ENCODE results near the gene PCP2.

PCP2 gene

DNA sequence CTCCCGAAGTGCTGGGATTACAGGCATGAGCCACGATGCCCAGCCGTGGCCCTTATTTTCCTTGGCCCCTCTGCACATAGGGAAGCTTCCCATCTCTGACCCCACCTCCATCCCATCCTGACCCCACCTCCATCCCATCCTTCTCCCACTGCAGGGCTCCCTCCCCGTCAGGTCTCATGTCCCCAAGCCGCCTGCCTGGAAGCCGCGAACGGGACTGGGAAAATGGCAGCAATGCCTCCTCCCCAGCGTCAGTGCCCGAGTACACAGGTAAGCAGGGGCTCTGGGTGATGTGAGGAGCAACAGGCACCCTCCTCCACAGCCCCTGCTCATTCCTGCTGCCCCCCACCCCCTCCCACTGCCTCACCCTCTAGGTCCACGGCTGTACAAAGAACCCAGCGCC, 16.3 kb downstream of the PCP2 start:
- H3K4me2 ChIP-seq (ENCODE audit: low read length, poor library complexity, severe bottlenecking) = no peak overlapping the region
- no peak overlapping the region for H2BK5ac ChIP-seq (ENCODE audit: low read depth, low read length, poor library complexity, severe bottlenecking)
- no peak overlapping the region for H2AK5ac ChIP-seq (ENCODE audit: low read length, severe bottlenecking)
- H3K23ac ChIP-seq (ENCODE audit: low read length in 2 of 2) = no peak overlapping the region
- WGBS = 95% methylated on average over 12 of the region's 12 CpGs
- no peak overlapping the region for H3K18ac ChIP-seq (ENCODE audit: low read depth in 1 of 2, low read length in 2 of 2)
- H2BK12ac ChIP-seq (ENCODE audit: low read length in 2 of 2) = no peak overlapping the region
- H3K36me3 ChIP-seq (ENCODE audit: control insufficient read depth in 1 of 2, insufficient read depth in 2 of 2, low read depth in 1 of 2, low read length in 2 of 2) = peaks cover 22 to 60% of the 10 kb centered on the region in 2 experiments
- H3K4ac ChIP-seq (ENCODE audit: low read depth in 1 of 2, low read length in 2 of 2) = no peak overlapping the region
- no peak overlapping the region for H3K27ac ChIP-seq (ENCODE audit: low read length, poor library complexity, severe bottlenecking)
- no peak overlapping the region for H4K91ac ChIP-seq (ENCODE audit: low read length)
- H4K8ac ChIP-seq (ENCODE audit: low read length) = no peak overlapping the region
- H3K79me1 ChIP-seq (replicated peaks; ENCODE audit: low read length, poor library complexity, severe bottlenecking) = peaks cover 5% of the 10 kb centered on the region
- no peak for DNase-seq
- H3K4me3 ChIP-seq (ENCODE audit: insufficient read depth in 1 of 2, low read depth in 1 of 2, low read length in 2 of 2) = no peak overlapping the region
- no peak overlapping the region for H2BK15ac ChIP-seq (ENCODE audit: low read depth, poor library complexity, severe bottlenecking)
- H3K27me3 ChIP-seq (ENCODE audit: control insufficient read depth in 1 of 2, insufficient read depth in 1 of 2, low read length in 2 of 2) = no peaks in the 10 kb centered on the region
- no peak overlapping the region for H2BK120ac ChIP-seq (ENCODE audit: low read depth, low read length)
- H2AFZ ChIP-seq (ENCODE audit: low read depth, low read length) = no peak overlapping the region
- H3K14ac ChIP-seq (ENCODE audit: low read length in 2 of 2) = no peak overlapping the region
- H3K4me1 ChIP-seq (ENCODE audit: control insufficient read depth, insufficient read depth, low read depth, low read length) = no peaks in the 10 kb centered on the region
- no peak overlapping the region for H3K9ac ChIP-seq (ENCODE audit: low read length)
- no peaks in the 10 kb centered on the region for H3K9me3 ChIP-seq (ENCODE audit: control insufficient read depth, low read length)

DNA sequence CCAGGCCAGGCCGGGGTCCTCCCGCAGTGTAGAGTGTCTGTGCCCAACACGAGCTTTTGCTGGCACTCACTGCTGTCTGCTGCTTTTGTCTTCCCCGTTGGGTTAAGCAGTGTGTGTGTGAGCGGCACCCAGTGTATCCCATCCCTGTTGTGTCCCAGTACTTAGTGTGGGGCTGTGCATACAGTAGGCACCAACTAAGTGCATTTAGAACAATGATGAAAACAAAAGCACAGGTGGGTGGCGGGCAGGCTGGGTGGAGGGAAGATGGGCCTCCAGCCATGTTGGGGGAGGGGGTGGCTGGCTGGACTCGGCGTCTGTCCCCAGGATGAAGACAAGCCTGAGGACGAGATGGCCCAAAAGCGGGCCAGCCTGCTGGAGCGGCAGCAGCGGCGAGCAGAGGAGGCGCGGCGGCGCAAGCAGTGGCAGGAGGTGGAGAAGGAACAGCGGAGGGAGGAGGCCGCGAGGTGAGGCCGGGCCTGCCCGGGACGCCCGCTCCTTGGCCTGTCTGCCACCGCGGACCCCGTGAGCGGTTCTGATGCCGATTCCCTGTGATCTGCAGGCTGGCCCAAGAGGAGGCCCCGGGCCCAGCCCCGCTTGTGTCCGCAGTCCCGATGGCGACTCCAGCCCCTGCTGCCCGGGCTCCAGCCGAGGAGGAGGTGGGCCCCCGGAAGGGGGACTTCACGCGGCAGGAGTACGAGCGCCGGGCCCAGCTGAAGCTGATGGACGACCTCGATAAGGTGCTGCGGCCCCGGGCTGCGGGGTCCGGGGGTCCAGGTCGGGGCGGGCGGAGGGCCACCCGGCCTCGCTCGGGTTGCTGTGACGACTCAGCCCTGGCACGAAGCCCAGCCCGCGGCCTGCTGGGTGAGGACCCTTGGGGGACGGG, 18.4 kb downstream of the PCP2 start:
- Histone ChIP-seq H4K91ac (ENCODE audit: low read length) (no peak overlapping the region), H2AK5ac (ENCODE audit: low read length, severe bottlenecking) (no peak overlapping the region), H3K14ac (ENCODE audit: low read length in 2 of 2) (no peak overlapping the region), H3K4me3 (ENCODE audit: insufficient read depth in 1 of 2, low read depth in 1 of 2, low read length in 2 of 2) (no peak overlapping the region), H2AFZ (ENCODE audit: low read depth, low read length) (no peak overlapping the region), H3K4me1 (ENCODE audit: control insufficient read depth, insufficient read depth, low read depth, low read length) (no peaks in the 10 kb centered on the region), H2BK120ac (ENCODE audit: low read depth, low read length) (no peak overlapping the region), H2BK15ac (ENCODE audit: low read depth, poor library complexity, severe bottlenecking) (no peak overlapping the region), H3K4me2 (ENCODE audit: low read length, poor library complexity, severe bottlenecking) (no peak overlapping the region), H3K27ac (ENCODE audit: low read length, poor library complexity, severe bottlenecking) (no peak overlapping the region), H3K4ac (ENCODE audit: low read depth in 1 of 2, low read length in 2 of 2) (no peak overlapping the region), H3K36me3 (ENCODE audit: control insufficient read depth in 1 of 2, insufficient read depth in 2 of 2, low read depth in 1 of 2, low read length in 2 of 2) (peaks cover 6 to 40% of the 10 kb centered on the region in 2 experiments), H3K27me3 (ENCODE audit: control insufficient read depth in 1 of 2, insufficient read depth in 1 of 2, low read length in 2 of 2) (no peaks in the 10 kb centered on the region), H3K9ac (ENCODE audit: low read length) (no peak overlapping the region), H4K8ac (ENCODE audit: low read length) (no peak overlapping the region), H2BK5ac (ENCODE audit: low read depth, low read length, poor library complexity, severe bottlenecking) (no peak overlapping the region), H3K18ac (ENCODE audit: low read depth in 1 of 2, low read length in 2 of 2) (no peak overlapping the region), H3K9me3 (ENCODE audit: control insufficient read depth, low read length) (no peaks in the 10 kb centered on the region), H2BK12ac (ENCODE audit: low read length in 2 of 2) (no peak overlapping the region), H3K23ac (ENCODE audit: low read length in 2 of 2) (no peak overlapping the region), H3K79me1 (replicated peaks; ENCODE audit: low read length, poor library complexity, severe bottlenecking) (no peaks in the 10 kb centered on the region)
- DNase-seq = no peak
- 93% methylated on average over 50 of the region's 59 CpGs for WGBS

DNA sequence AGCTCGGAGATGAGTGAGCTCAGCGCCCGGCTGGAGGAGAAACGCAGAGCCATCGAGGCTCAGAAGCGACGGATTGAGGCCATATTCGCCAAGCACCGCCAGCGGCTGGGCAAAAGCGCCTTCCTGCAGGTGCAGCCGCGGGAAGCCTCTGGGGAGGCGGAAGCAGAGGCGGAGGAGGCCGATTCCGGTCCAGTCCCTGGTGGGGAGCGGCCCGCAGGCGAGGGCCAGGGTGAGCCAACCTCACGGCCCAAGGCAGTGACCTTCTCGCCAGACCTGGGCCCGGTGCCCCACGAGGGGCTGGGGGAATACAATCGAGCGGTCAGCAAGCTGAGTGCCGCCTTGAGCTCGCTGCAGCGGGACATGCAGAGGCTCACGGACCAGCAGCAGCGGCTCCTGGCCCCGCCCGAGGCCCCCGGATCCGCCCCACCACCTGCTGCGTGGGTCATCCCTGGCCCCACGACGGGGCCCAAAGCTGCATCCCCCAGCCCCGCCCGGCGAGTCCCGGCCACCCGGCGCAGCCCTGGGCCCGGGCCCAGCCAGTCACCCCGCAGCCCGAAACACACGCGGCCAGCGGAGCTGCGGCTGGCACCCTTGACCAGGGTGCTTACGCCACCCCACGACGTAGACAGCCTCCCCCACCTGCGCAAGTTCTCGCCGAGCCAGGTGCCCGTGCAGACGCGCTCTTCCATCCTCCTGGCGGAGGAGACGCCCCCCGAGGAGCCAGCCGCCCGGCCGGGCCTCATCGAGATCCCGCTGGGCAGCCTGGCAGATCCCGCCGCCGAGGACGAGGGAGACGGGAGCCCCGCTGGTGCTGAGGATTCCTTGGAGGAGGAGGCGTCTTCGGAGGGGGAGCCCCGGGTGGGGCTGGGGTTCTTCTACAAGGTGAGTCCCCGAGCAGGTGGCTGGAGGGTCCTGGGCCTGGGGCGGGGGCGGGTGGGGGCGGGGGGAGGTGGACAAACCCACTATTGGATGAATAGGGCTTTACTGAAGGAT, 20.9 kb downstream of the PCP2 start:
- no peaks in the 10 kb centered on the region for H3K4me1 ChIP-seq (ENCODE audit: control insufficient read depth, insufficient read depth, low read depth, low read length)
- no peak overlapping the region for H4K8ac ChIP-seq (ENCODE audit: low read length)
- H2BK5ac ChIP-seq (ENCODE audit: low read depth, low read length, poor library complexity, severe bottlenecking) = no peak overlapping the region
- H2BK12ac ChIP-seq (ENCODE audit: low read length in 2 of 2) = no peak overlapping the region
- no peaks in the 10 kb centered on the region for H3K9me3 ChIP-seq (ENCODE audit: control insufficient read depth, low read length)
- no peaks in the 10 kb centered on the region for H3K27me3 ChIP-seq (ENCODE audit: control insufficient read depth in 1 of 2, insufficient read depth in 1 of 2, low read length in 2 of 2)
- H2BK15ac ChIP-seq (ENCODE audit: low read depth, poor library complexity, severe bottlenecking) = no peak overlapping the region
- H2AFZ ChIP-seq (ENCODE audit: low read depth, low read length) = no peak overlapping the region
- H3K79me1 ChIP-seq (replicated peaks; ENCODE audit: low read length, poor library complexity, severe bottlenecking) = no peaks in the 10 kb centered on the region
- H3K23ac ChIP-seq (ENCODE audit: low read length in 2 of 2) = no peak overlapping the region
- no peak overlapping the region for H3K14ac ChIP-seq (ENCODE audit: low read length in 2 of 2)
- H3K9ac ChIP-seq (ENCODE audit: low read length) = no peak overlapping the region
- H3K4me2 ChIP-seq (ENCODE audit: low read length, poor library complexity, severe bottlenecking) = no peak overlapping the region
- H4K91ac ChIP-seq (ENCODE audit: low read length) = peak overlapping the region; percentile 27
- H3K27ac ChIP-seq (ENCODE audit: low read length, poor library complexity, severe bottlenecking) = no peak overlapping the region
- no peak for DNase-seq
- peaks cover 0 to 15% of the 10 kb centered on the region in 2 experiments for H3K36me3 ChIP-seq (ENCODE audit: control insufficient read depth in 1 of 2, insufficient read depth in 2 of 2, low read depth in 1 of 2, low read length in 2 of 2)
- no peak overlapping the region for H3K4me3 ChIP-seq (ENCODE audit: insufficient read depth in 1 of 2, low read depth in 1 of 2, low read length in 2 of 2)
- H2BK120ac ChIP-seq (ENCODE audit: low read depth, low read length) = no peak overlapping the region
- H2AK5ac ChIP-seq (ENCODE audit: low read length, severe bottlenecking) = no peak overlapping the region
- H3K18ac ChIP-seq (ENCODE audit: low read depth in 1 of 2, low read length in 2 of 2) = no peak overlapping the region
- 90% methylated on average over 77 of the region's 81 CpGs for WGBS
- H3K4ac ChIP-seq (ENCODE audit: low read depth in 1 of 2, low read length in 2 of 2) = no peak overlapping the region

Measured in mesenchymal stem cell (in vitro differentiated cells and primary cell).